Stimulated activated CD4-positive, alpha-beta T cell treated with anti-CD3 and anti-CD28 coated beads, TNF-alpha, amount 100 ng/mL, for 48 hours (primary cell): ENCODE measurements around the gene INHBB.
A peak's percentile ranks its signal among the peaks of the same experiment; 100 is the strongest.
"Not testable (repeated sequence)": the region's sequence is repeated elsewhere in the genome, so short reads cannot be mapped to it uniquely, and the experiment has no call there.

Source experiments
- DNase-seq, 3 donors: peaks; one replicate each; pipeline ENCODE4 v3.0.0-alpha.2; 2020; ENCODE audit warnings: low read depth in 3 of 3

The INHBB gene

GRCh38 chr2:120346026-120346666, at the start of gene INHBB:
TSS of gene INHBB (plus strand) at chr2:120346136. CDS start at chr2:120346189, 53 bp downstream.
- no peak for DNase-seq

GRCh38 chr2:120298173-120298835, 47.6 kb upstream of the INHBB start:
- no peak for DNase-seq

- DNase-seq = no peak
These were observed 46.9 kb upstream of the INHBB start for GRCh38 chr2:120299004-120299403.

- DNase-seq = no peak
These were observed 46.4 kb upstream of the INHBB start for GRCh38 chr2:120299561-120299960.

- DNase-seq = no peak
These were observed 45.6 kb upstream of the INHBB start for GRCh38 chr2:120300385-120300784.

- DNase-seq = no peak
These were observed 44.7 kb upstream of the INHBB start for GRCh38 chr2:120301284-120301683.

- DNase-seq = no peak
These were observed 43.6 kb upstream of the INHBB start for GRCh38 chr2:120302301-120302700.

GRCh38 chr2:120303177-120303576, 42.8 kb upstream of the INHBB start:
- DNase-seq = no peak

GRCh38 chr2:120305296-120305695, 40.6 kb upstream of the INHBB start:
- DNase-seq = no peak

GRCh38 chr2:120305937-120306490, 39.9 kb upstream of the INHBB start:
- DNase-seq = no peak

GRCh38 chr2:120307482-120307881, 38.5 kb upstream of the INHBB start:
- no peak for DNase-seq

- DNase-seq = no peak
These were observed 37.7 kb upstream of the INHBB start for GRCh38 chr2:120308038-120308910.

GRCh38 chr2:120310136-120310535, 35.8 kb upstream of the INHBB start:
- no peak for DNase-seq

- DNase-seq = not testable (repeated sequence)
These were observed 35.1 kb upstream of the INHBB start for GRCh38 chr2:120310841-120311240.

GRCh38 chr2:120312076-120312475, 33.9 kb upstream of the INHBB start:
- DNase-seq = no peak

GRCh38 chr2:120312860-120313694, 32.9 kb upstream of the INHBB start:
- DNase-seq = peak; percentile 60 to 74 (median 70)

GRCh38 chr2:120313695-120314615, 32.0 kb upstream of the INHBB start:
- no peak for DNase-seq

GRCh38 chr2:120314690-120315366, 31.1 kb upstream of the INHBB start:
- peak in 1 of 3 donors; percentile 16 for DNase-seq

GRCh38 chr2:120315367-120316033, 30.4 kb upstream of the INHBB start:
- no peak for DNase-seq
